ENCODE results near the gene ATP1A1.

ATP1A1 gene

DNA sequence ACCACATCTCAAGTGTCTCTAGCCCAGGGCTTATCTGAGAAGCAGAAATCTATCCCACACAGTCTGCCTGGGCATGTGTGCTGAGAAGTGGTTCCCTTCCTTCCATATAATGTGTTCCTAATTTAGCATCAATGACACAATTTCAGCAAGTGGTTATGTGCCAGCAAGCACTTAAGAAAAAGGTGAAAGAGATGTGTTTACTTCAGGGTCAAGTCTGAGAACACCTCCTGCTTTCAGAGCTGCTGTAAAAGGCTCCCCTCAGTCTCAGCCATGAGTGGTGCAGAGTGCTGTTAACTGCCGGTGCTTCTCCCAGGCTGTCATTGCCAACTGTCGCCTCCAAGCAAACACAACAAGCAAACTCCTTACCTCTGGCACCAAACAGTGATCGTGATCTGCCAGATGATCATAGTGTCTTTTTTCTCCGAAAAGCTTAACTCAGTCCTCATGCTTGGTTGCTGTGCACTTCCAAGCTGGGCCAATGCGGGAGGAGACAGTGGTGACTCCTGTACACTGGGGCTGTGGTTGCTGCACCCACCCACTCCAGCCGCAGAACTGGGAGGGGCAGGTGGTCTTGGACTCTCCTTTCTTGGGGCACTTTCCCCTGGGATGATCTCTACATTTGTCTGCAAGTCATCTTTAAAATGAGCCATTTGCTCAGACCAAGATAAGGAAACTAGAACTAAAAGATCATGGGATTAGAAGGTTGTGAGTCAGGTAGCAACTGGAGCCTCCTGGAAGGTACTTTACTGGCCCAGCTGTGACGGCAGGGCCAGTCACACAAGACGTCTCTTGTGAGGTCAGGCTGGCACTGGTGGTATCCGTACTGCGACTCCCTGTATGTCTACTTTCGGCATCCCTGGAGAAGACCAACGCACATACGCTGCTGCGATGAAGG lies 32.4 kb downstream of the ATP1A1 start:
- DNase-seq (ENCODE audit: low spot score) (no peak), ATAC-seq (ENCODE audit: low read depth) (no peak)

DNA sequence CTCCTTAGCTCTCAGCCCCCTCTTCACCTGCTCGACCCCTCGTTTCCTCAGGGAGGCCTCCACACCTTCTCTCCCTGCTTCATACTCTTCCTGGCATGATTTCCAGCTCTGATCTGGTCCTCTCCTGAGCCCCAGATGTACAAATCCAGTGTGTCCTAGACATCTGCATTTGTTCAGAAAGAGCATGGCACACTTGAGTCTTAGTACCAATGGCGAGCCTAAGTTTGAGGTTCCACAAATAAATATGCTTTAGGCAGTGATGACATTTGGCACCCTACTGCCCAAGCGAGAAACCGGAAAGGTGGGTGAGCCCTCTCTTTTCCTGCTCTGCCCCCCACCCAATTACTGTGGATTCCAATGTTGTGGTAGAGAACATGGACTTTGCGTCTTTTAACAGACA lies 34.0 kb downstream of the ATP1A1 start:
- TF ChIP-seq, protein P1, sequence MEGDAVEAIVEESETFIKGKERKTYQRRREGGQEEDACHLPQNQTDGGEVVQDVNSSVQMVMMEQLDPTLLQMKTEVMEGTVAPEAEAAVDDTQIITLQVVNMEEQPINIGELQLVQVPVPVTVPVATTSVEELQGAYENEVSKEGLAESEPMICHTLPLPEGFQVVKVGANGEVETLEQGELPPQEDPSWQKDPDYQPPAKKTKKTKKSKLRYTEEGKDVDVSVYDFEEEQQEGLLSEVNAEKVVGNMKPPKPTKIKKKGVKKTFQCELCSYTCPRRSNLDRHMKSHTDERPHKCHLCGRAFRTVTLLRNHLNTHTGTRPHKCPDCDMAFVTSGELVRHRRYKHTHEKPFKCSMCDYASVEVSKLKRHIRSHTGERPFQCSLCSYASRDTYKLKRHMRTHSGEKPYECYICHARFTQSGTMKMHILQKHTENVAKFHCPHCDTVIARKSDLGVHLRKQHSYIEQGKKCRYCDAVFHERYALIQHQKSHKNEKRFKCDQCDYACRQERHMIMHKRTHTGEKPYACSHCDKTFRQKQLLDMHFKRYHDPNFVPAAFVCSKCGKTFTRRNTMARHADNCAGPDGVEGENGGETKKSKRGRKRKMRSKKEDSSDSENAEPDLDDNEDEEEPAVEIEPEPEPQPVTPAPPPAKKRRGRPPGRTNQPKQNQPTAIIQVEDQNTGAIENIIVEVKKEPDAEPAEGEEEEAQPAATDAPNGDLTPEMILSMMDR (IDR thresholded peaks at IDR 0.05; ENCODE audit: poor library complexity, severe bottlenecking) = no peak
- Histone ChIP-seq H3K4me3 (ENCODE audit: severe bottlenecking) (no peak overlapping the region), H3K36me3 (ENCODE audit: low read depth) (peaks cover 44% of the 10 kb centered on the region), H3K27me3 (ENCODE audit: insufficient read depth, poor library complexity, severe bottlenecking) (no peaks in the 10 kb centered on the region), H3K4me1 (ENCODE audit: insufficient read depth, poor library complexity, severe bottlenecking) (no peaks in the 10 kb centered on the region), H3K9me3 (ENCODE audit: severe bottlenecking) (no peaks in the 10 kb centered on the region), H3K27ac (ENCODE audit: poor library complexity, severe bottlenecking) (no peak overlapping the region)
- DNase-seq (ENCODE audit: low spot score) = no peak
- no peak for ATAC-seq (ENCODE audit: low read depth)

More for the DNA sequence above, 32.4 kb downstream of the ATP1A1 start:
- no peaks in the 10 kb centered on the region for H3K27me3 ChIP-seq (ENCODE audit: insufficient read depth, poor library complexity, severe bottlenecking)
- no peak overlapping the region for H3K4me3 ChIP-seq (ENCODE audit: severe bottlenecking)
- H3K36me3 ChIP-seq (ENCODE audit: low read depth) = peaks cover 60% of the 10 kb centered on the region
- TF ChIP-seq, protein P1 (IDR thresholded peaks at IDR 0.05; ENCODE audit: poor library complexity, severe bottlenecking) = no peak
- H3K4me1 ChIP-seq (ENCODE audit: insufficient read depth, poor library complexity, severe bottlenecking) = no peaks in the 10 kb centered on the region
- H3K9me3 ChIP-seq (ENCODE audit: severe bottlenecking) = no peaks in the 10 kb centered on the region
- H3K27ac ChIP-seq (ENCODE audit: poor library complexity, severe bottlenecking) = no peak overlapping the region

DNA sequence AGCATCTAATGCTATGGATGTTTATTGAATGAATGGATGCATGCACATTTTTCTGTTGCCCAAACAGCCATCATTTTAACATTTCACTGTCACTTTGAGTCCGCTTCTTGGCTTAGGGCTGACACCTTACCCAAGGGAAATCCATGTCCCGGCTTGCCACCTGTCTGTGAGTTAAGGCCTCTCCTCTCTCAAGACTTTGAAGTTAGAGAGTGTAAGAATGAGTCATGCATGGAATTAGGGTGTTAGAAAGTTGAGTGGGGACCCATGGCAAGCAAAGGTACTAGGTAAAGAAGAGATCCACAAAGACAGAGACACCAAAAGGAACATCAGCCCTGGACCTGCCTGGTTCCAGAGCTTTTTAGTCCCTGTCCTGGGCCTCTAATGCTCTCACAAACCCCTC lies 35.1 kb downstream of the ATP1A1 start:
- ATAC-seq (ENCODE audit: low read depth) (no peak), DNase-seq (ENCODE audit: low spot score) (no peak)
- Histone ChIP-seq H3K27me3 (ENCODE audit: insufficient read depth, poor library complexity, severe bottlenecking) (no peaks in the 10 kb centered on the region), H3K4me1 (ENCODE audit: insufficient read depth, poor library complexity, severe bottlenecking) (no peaks in the 10 kb centered on the region), H3K36me3 (ENCODE audit: low read depth) (peaks cover 33% of the 10 kb centered on the region), H3K27ac (ENCODE audit: poor library complexity, severe bottlenecking) (no peak overlapping the region), H3K9me3 (ENCODE audit: severe bottlenecking) (no peaks in the 10 kb centered on the region), H3K4me3 (ENCODE audit: severe bottlenecking) (no peak overlapping the region)
- TF ChIP-seq, protein P1 (IDR thresholded peaks at IDR 0.05; ENCODE audit: poor library complexity, severe bottlenecking) = no peak

DNA sequence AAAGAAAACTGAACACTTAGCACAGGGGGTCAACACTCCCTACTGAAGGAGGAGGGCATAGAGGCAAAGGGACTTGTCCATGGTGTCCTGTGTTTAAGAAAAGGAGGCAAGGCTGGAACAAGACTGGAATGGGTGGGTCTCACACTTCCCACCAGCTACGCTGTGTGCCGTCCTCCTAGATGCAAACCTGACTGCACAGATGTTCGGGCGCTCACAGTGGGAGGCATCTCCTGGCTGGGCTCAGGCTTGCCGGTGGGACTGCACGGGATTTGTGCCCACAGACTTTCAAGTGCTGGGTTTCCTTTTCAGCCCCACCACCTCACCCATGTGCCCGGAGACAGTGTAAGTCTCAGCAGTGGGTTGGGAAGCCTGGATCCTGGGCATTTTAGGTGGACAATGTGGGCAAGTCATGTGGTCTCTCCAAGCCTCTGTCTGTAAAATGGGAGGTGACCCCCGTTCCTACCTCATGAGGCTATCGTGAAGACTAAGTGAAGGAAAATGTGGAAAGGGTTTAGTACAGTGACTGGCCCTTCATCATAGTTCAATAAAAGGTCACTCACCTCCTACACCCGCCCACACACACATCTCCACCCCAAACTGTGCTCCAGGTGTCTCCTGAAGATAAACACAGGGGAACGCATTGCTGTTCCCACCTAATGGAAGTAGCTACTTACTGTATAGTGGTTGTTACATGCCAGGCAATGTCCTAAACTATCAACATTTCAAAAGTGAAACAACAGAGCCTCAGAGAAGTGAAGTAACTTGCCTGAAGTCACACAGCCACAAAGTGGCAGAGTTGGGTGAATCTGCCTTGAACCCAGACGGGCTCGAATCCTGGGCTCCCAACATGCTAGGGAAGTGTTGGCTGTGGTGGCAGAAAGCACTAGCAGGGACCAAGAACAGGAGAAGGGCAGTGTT lies 36.0 kb downstream of the ATP1A1 start:
- no peak for DNase-seq (ENCODE audit: low spot score)

More for the DNA sequence above, 36.0 kb downstream of the ATP1A1 start:
- Histone ChIP-seq H3K4me3 (ENCODE audit: severe bottlenecking) (no peak overlapping the region), H3K4me1 (ENCODE audit: insufficient read depth, poor library complexity, severe bottlenecking) (no peaks in the 10 kb centered on the region), H3K27ac (ENCODE audit: poor library complexity, severe bottlenecking) (no peak overlapping the region), H3K36me3 (ENCODE audit: low read depth) (peaks cover 24% of the 10 kb centered on the region), H3K9me3 (ENCODE audit: severe bottlenecking) (no peaks in the 10 kb centered on the region), H3K27me3 (ENCODE audit: insufficient read depth, poor library complexity, severe bottlenecking) (no peaks in the 10 kb centered on the region)
- TF ChIP-seq, protein P1 (IDR thresholded peaks at IDR 0.05; ENCODE audit: poor library complexity, severe bottlenecking) = no peak
- ATAC-seq (ENCODE audit: low read depth) = no peak

All from RWPE2 (cell line).